Measurements from ENCODE around the gene ZNF608.
A peak's percentile ranks its signal among the peaks of the same experiment; 100 is the strongest.

The ZNF608 gene

GRCh38 chr5:124714910-124715309 lies 31.5 kb downstream of the ZNF608 start:
- DNase-seq (ENCODE audit: low spot score), result no peak

- DNase-seq (ENCODE audit: low spot score), result no peak
Observed at GRCh38 chr5:124713595-124713994, 32.8 kb downstream of the ZNF608 start.

- DNase-seq (ENCODE audit: low spot score), result no peak
Observed at GRCh38 chr5:124712731-124713305, 33.6 kb downstream of the ZNF608 start.

GRCh38 chr5:124708086-124708485 lies 38.4 kb downstream of the ZNF608 start:
- DNase-seq (ENCODE audit: low spot score), result no peak

GRCh38 chr5:124707520-124707919 lies 38.9 kb downstream of the ZNF608 start:
- no peak for DNase-seq (ENCODE audit: low spot score)

GRCh38 chr5:124706729-124707361 lies 39.6 kb downstream of the ZNF608 start:
- DNase-seq (ENCODE audit: low spot score), result no peak

- DNase-seq (ENCODE audit: low spot score), result no peak
Observed at GRCh38 chr5:124706051-124706450, 40.4 kb downstream of the ZNF608 start.

- no peak for DNase-seq (ENCODE audit: low spot score)
Observed at GRCh38 chr5:124705577-124705976, 40.9 kb downstream of the ZNF608 start.

- DNase-seq (ENCODE audit: low spot score), result peak; percentile 48
Observed at GRCh38 chr5:124704594-124705284, 41.7 kb downstream of the ZNF608 start.

GRCh38 chr5:124703995-124704394 lies 42.4 kb downstream of the ZNF608 start:
- no peak for DNase-seq (ENCODE audit: low spot score)

GRCh38 chr5:124702525-124702924 lies 43.9 kb downstream of the ZNF608 start:
- peak; percentile 41 for DNase-seq (ENCODE audit: low spot score)

GRCh38 chr5:124701873-124702425 lies 44.5 kb downstream of the ZNF608 start:
- no peak for DNase-seq (ENCODE audit: low spot score)

GRCh38 chr5:124701016-124701415 lies 45.4 kb downstream of the ZNF608 start:
- no peak for DNase-seq (ENCODE audit: low spot score)

GRCh38 chr5:124700333-124700732 lies 46.1 kb downstream of the ZNF608 start:
- DNase-seq (ENCODE audit: low spot score), result no peak

GRCh38 chr5:124698770-124699169 lies 47.7 kb downstream of the ZNF608 start:
- DNase-seq (ENCODE audit: low spot score), result no peak

- DNase-seq (ENCODE audit: low spot score), result no peak
Observed at GRCh38 chr5:124697933-124698591, 48.4 kb downstream of the ZNF608 start.

- DNase-seq (ENCODE audit: low spot score), result no peak
Observed at GRCh38 chr5:124697501-124697900, 48.9 kb downstream of the ZNF608 start.

GRCh38 chr5:124696898-124697297 lies 49.5 kb downstream of the ZNF608 start:
- no peak for DNase-seq (ENCODE audit: low spot score)
